Embryonic facial prominence (tissue), 1 donor: ENCODE measurements around the gene PIWIL1.

Source experiments
- DNase-seq: peaks from one replicate; pipeline ENCODE4 v3.0.0-alpha.2; 2016; ENCODE audit errors: extremely low spot score

Gene PIWIL1

GRCh38 chr12:130337488-130338303 is at the start of gene PIWIL1:
Gene PIWIL1 (plus strand): TSS chr12:130337887. CDS start chr12:130342592, 4,705 bp downstream.
- DNase-seq, result no peak

- peak; percentile 10 for DNase-seq
Measured at GRCh38 chr12:130288206-130288605, 49.5 kb upstream of the PIWIL1 start.

DNA sequence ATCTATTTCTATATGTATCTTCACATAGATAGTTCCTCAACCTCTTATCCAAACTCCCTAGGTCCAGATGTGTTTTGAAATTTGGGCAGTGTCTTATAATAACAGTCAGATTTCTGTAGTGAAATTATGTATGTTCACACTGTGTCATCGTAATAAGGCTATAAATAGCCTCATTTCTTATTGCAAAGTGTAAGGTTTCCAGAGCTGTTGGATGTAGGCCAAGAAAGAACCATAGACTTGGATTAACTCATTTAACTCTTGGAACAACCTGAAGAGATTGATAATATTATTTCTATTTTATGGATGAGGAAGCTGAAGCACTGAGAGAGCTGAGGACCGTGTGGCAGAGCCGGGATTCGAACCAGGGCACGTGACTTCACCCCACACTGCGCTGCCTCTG is 49.0 kb upstream of the PIWIL1 start:
- DNase-seq, result no peak

GRCh38 chr12:130290114-130290513 is 47.6 kb upstream of the PIWIL1 start:
- DNase-seq, result no peak

- DNase-seq, result no peak
Measured at GRCh38 chr12:130298322-130299021, 39.2 kb upstream of the PIWIL1 start.

- DNase-seq, result no peak
Measured at GRCh38 chr12:130299574-130299973, 38.1 kb upstream of the PIWIL1 start.

- DNase-seq, result no peak
Measured at GRCh38 chr12:130300090-130300489, 37.6 kb upstream of the PIWIL1 start.

DNA sequence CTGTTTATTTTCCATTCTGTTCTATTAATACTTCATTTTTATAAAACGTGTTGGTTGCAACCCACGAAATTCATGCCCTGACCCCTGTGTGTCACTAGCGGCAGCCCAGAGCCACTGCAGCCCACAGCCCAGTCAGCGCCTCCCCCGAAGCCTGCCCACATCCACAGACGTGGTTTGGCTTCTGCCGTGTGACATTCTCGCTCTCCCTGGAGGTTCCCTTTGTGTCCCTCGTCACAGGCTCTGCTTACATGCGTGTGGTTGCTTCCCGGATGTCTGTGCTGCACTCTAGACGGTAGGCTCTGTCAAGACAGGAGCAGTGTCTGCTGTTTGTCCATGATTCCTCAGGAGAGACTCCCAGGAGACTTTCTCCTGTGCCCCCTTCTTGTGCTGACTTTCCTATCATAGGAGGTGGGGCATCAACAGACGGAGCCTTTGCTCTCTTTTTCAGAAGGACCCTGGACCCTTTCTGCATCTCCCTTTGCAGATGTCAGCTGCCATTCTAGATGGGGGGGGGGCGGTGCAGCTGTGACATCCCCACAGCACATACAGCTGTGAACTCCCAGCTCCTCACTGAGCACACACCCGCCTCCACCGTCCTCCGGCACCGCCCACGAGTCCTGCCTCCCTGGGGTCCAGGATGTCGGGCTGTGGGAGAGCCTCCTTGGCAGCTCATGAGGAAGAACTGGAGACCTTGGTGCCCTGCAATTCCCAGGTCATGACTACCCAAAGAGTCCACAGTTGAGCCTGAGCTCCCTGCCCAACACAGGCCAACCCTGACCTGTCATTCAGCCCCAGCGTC is 36.8 kb upstream of the PIWIL1 start:
- DNase-seq, result no peak

DNA sequence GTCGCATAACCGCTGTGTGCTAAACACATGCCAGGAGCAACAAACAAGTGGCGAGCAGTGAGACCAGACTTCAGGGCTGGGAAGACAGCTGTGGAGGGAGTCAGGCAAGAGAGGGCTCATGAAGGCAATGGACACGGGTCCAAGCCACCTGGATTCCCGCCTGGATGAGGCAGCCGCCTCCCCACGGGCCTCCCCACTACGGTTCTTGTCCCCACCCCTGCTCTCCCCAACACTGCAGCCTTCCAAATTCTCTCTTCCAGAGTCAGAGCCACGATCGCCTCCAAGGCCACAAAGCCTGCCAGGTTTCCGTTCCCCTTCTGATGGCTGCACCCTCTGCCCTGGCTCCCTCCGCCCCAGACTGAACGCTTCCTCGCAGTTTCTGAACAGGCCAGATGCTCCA is 36.1 kb upstream of the PIWIL1 start:
- DNase-seq, result no peak

GRCh38 chr12:130303781-130304180 is 33.9 kb upstream of the PIWIL1 start:
- DNase-seq, result no peak

DNA sequence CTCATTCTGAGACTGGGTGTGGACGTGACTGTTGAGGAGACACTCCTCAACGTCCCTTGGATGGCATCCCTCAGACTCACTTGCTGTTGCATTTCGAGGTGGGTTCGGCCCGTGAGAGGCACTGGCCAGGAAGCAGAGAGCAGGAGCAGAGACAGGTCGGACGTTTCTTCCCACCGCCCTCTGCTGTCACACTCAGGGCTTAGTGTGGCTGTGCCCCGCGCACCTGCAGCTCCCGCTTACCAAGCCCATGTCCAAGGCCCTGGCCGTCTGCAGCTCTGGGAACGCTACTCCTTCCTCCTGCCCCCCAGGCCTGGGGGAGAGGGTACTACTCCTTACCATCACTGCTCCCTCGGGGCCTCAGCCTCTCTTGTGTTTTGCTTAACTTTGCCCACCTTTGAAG is 29.8 kb upstream of the PIWIL1 start:
- no peak for DNase-seq

DNA sequence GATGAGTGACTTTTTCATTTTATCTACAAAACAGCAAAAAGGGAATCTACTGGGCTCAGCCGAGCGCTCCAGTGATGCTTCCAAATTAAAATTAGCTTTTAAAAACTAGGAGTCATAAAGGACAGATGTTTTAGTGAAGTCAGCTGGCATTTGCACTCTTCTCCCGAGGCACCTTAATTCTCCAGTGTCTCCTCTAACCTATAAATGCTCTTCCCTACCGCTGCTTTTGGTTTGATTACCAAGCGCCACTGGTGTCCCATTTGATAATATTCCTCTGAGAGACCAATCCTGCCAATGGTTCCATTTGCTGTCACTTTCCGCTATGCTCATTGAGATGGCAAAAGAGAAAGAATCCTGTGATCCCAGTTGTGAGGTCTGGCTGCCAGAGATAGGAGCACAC is 29.3 kb upstream of the PIWIL1 start:
- no peak for DNase-seq

DNA sequence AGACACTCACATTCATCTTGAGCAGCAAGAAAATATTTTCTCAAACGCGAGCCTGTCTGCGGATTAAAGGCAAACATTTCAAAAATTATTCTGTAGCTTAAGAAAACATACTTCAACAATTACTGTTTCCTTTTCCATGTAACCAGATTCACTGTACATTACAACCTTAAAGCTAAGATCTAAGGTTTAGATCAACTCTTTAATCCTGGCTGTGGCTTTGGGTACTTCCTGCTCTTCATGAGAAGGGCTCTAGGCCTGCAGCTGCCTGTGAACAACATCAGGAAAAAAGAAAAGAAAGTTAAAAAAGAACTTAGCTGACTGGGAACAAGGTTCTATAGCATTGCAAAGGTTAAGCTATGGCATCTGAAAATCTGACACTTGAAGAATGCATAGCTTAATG is 21.4 kb upstream of the PIWIL1 start:
- no peak for DNase-seq

GRCh38 chr12:130320536-130320935 is 17.2 kb upstream of the PIWIL1 start:
- no peak for DNase-seq

DNA sequence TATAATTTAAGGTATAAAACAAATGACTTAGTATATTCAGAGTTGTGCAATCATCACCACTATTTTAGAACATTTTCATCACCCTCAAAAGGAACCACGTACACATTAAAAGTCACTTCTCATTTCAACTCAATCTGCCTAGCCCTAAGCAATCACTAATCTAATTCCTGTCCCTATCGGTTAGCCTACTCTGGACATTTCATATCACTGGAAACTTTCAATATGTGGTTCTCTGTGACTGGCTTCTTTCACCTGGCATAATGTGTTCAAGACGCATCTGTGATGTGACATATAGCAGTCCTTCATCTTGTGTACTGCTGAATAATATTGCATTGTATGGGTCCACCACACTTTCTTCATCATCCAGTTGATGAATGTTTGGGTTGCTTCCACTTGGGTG is 15.4 kb upstream of the PIWIL1 start:
- no peak for DNase-seq

DNA sequence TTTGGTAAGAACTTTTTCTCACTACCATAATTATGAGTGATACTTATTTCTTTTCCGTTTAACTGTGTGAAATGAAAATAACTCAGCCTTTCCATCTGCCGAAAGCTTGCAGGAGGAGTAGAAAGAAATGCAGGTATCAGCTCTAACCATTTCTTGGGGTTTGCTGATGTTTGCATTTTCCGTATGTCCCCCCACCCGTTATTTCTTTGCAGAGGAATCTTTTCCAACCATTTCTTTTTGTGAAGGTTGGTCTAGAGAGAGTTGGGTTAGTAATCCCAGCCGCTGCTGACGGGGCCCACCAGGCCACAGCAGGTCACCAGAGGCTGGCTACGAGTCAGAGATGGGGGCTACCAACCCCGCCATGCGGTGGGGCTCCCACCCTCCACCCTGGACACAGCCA is 7.0 kb upstream of the PIWIL1 start:
- DNase-seq, result no peak

- no peak for DNase-seq
Measured at GRCh38 chr12:130331146-130331545, 6.5 kb upstream of the PIWIL1 start.

- DNase-seq, result no peak
Measured at GRCh38 chr12:130333341-130333740, 4.3 kb upstream of the PIWIL1 start.

GRCh38 chr12:130334399-130334798 is 3.3 kb upstream of the PIWIL1 start:
- no peak for DNase-seq

DNA sequence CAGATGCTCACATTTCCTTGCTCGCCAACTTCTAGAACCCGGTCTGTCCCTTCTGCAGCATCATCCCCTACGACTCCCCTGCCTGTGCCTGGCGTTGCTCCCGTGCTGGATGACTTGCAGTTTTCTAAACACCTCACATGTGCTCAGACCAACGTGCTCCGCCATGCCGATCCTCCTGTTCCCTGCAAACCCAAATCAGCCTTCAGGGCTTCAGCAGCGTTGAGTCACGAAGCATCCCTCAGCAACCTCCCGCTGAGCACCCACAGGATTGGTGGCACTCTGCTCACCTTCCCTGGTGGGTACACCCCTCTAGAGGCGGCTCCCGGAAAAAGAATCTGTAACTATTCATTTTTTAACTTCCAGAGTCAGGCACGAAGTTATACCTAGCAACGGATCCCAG is 2.8 kb upstream of the PIWIL1 start:
- DNase-seq, result no peak

DNA sequence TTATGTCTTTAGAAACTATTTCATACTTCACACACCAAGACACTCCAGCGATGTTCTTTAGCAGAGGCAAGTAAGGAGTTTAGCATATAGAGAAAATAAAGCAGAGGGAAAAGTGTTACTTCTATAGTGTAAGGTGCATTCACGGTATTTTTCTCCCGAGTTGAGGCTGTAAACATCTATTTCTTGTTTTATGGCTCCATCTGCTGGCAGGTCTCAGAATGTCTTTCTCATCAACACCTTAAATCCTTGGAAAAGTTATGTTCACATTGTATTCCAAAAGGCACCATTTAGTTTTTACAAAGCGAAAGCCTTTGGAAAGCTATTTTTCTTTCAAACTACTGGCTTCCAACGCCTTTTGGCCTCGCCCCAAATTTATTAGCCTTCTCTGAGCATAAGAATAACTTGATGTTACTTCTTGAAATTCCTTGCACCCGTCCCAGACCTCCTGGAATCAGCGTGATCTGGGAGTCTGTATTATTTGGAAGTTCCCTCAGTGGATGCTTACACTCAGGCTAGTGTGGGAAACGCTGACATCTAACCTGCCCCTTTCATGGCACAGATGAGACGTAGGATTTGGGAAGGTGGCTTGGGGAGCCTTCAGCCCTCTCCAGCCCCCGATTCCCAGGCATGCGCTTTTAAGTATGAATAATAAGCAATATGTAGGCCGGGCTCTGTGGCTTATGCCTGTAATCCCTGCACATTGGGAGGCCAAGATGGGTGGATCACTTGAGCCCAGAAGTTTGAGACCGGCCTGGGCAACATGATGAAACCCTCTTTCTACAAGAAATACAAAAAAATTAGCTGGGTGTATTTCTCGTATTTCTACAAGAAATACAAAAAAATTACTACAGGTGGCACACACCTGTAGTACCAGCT is 1.9 kb upstream of the PIWIL1 start:
- peak; percentile 67 for DNase-seq
